Activated T-helper 17 cell treated with anti-CD3 and anti-CD28 coated beads, Interleukin-2, amount 50 U/mL, for 72 hours (primary cell): Measurements from ENCODE around the gene TMTC3. TPM values are rescaled to one million over a fixed set of nuclear protein-coding genes. Genes with fewer than 3 reads are reported as not detected.

ENCODE experiments used
- total RNA-seq, 2 donors: library from RNA; stranded (reverse); gene quantifications; one replicate each; pipeline ENCODE4 v1.2.3, GENCODE V29; 2022

Gene TMTC3
- total RNA-seq, 2 donors from 2014 or later, result 6.9 TPM

Other genes starting within 250 kb of the TMTC3 start
- gene C12orf50, start 112.9 kb upstream of the TMTC3 start, total RNA-seq, result under 1 TPM in 1 of 2 donors, not detected in 1; 0.29 TPM
- gene CEP290, start 219 bp upstream of the TMTC3 start, total RNA-seq, result 10 to 100 TPM; 10.7 to 11.7 TPM